ENCODE results near the gene POGLUT2. TPM values are rescaled to one million over a fixed set of nuclear protein-coding genes. Genes with fewer than 3 reads are reported as not detected.

POGLUT2 gene
- total and polyA plus RNA-seq, 4 donors, result 4.0 to 7.5 (median 6.0) TPM

DNA sequence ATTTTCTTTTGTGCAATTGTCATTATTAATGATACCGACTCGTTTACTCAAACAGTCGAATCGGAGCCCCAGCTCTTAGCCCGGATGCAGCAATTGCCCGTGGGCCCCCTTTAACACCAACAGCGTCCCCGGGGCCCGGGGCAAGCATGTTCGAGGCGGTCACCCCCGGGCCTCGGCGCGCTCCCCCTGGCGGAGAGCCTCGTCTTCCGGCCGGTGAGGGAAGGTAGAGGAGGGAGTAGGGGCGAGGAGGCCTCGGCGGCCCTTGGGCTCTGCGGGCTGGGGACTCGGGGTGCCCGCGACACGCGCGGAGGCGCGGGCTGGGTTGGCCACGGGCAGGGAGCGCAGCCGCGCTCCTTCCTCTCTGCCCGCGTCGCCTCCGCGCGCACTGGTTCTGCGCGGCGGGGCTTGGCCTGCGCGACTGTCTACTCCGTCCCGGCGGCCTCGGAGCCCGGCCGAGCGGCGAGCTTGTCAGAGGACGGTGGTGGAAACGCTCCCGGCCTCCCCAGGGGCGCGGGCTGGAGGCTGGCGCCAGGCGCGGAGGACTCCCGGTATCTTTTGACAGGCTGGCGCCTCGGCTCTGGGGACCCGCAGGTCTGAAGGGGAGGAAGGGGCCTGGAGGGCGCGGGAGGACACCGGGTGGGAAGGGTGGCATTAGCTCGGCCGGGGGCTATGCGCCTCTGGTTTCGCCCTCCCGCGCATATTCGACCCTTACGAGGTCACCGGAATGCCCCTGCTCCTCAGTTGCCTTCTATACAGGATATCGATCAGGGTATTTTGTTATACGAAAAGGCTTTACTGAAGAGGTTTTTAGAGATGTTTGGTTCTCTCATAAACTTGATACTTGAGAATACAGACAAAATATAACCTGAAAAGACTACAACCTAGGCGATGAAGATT lies 1.6 kb upstream of the POGLUT2 start:
- Histone ChIP-seq H3K27ac (ENCODE audit: low read depth in 1 of 2, low read length in 2 of 2) (peak overlapping the region; percentile 75 to 76), H3K4me3 (ENCODE audit: low read depth in 1 of 3, low read length in 3 of 3) (peak overlapping the region; percentile 65 to 92 (median 82)), H3K36me3 (ENCODE audit: control insufficient read depth in 4 of 4, insufficient read depth in 3 of 4, low read depth in 1 of 4, low read length in 3 of 4) (peaks cover 0 to 2% (median 0%) of the 10 kb centered on the region in 4 donors), H3K4me1 (ENCODE audit: control insufficient read depth in 4 of 4, insufficient read depth in 4 of 4, low read length in 3 of 4) (peaks cover 0 to 26% (median 23%) of the 10 kb centered on the region in 4 donors), H3K9me3 (ENCODE audit: control insufficient read depth in 4 of 4, low read length in 3 of 4) (no peaks in the 10 kb centered on the region), H3K27me3 (ENCODE audit: control insufficient read depth in 4 of 4, insufficient read depth in 4 of 4, low read length in 3 of 4) (no peaks in the 10 kb centered on the region), H3K9ac (ENCODE audit: low read depth in 1 of 2, low read length in 2 of 2) (peak overlapping the region; percentile 69 to 86)
- WGBS, result 1% methylated on average over 81 of the region's 81 CpGs
- peak; percentile 85 for DNase-seq (ENCODE audit: low spot score)
- TF ChIP-seq, protein P1, sequence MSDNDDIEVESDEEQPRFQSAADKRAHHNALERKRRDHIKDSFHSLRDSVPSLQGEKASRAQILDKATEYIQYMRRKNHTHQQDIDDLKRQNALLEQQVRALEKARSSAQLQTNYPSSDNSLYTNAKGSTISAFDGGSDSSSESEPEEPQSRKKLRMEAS (IDR thresholded peaks at IDR 0.05), result no peak
- TF ChIP-seq FOXA1 (IDR thresholded peaks at IDR 0.05) (no peak), TAF1 (conservative IDR thresholded peaks at IDR 0.05) (no peak), RXRA (IDR thresholded peaks at IDR 0.05) (no peak), HNF4A (conservative IDR thresholded peaks at IDR 0.05) (no peak), JUND (IDR thresholded peaks at IDR 0.05) (no peak), RAD21 (IDR thresholded peaks at IDR 0.05) (peak; percentile 61 to 78), HNF4G (IDR thresholded peaks at IDR 0.05) (no peak), FOXA2 (IDR thresholded peaks at IDR 0.05) (no peak), NR2F2 (IDR thresholded peaks at IDR 0.05) (no peak), YY1 (IDR thresholded peaks at IDR 0.05) (peak; percentile 44), EGR1 (IDR thresholded peaks at IDR 0.05; ENCODE audit: low read depth in 2 of 2) (no peak), GABPA (IDR thresholded peaks at IDR 0.05 in 1 of 2, conservative IDR thresholded peaks at IDR 0.05 in 1 of 2) (no peak), SP1 (IDR thresholded peaks at IDR 0.05) (no peak)
- TF ChIP-seq, protein P2, sequence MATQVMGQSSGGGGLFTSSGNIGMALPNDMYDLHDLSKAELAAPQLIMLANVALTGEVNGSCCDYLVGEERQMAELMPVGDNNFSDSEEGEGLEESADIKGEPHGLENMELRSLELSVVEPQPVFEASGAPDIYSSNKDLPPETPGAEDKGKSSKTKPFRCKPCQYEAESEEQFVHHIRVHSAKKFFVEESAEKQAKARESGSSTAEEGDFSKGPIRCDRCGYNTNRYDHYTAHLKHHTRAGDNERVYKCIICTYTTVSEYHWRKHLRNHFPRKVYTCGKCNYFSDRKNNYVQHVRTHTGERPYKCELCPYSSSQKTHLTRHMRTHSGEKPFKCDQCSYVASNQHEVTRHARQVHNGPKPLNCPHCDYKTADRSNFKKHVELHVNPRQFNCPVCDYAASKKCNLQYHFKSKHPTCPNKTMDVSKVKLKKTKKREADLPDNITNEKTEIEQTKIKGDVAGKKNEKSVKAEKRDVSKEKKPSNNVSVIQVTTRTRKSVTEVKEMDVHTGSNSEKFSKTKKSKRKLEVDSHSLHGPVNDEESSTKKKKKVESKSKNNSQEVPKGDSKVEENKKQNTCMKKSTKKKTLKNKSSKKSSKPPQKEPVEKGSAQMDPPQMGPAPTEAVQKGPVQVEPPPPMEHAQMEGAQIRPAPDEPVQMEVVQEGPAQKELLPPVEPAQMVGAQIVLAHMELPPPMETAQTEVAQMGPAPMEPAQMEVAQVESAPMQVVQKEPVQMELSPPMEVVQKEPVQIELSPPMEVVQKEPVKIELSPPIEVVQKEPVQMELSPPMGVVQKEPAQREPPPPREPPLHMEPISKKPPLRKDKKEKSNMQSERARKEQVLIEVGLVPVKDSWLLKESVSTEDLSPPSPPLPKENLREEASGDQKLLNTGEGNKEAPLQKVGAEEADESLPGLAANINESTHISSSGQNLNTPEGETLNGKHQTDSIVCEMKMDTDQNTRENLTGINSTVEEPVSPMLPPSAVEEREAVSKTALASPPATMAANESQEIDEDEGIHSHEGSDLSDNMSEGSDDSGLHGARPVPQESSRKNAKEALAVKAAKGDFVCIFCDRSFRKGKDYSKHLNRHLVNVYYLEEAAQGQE (IDR thresholded peaks at IDR 0.05), result no peak
- TF ChIP-seq, protein P3, sequence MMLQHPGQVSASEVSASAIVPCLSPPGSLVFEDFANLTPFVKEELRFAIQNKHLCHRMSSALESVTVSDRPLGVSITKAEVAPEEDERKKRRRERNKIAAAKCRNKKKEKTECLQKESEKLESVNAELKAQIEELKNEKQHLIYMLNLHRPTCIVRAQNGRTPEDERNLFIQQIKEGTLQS (IDR thresholded peaks at IDR 0.05), result no peak
- TF ChIP-seq, protein P4, sequence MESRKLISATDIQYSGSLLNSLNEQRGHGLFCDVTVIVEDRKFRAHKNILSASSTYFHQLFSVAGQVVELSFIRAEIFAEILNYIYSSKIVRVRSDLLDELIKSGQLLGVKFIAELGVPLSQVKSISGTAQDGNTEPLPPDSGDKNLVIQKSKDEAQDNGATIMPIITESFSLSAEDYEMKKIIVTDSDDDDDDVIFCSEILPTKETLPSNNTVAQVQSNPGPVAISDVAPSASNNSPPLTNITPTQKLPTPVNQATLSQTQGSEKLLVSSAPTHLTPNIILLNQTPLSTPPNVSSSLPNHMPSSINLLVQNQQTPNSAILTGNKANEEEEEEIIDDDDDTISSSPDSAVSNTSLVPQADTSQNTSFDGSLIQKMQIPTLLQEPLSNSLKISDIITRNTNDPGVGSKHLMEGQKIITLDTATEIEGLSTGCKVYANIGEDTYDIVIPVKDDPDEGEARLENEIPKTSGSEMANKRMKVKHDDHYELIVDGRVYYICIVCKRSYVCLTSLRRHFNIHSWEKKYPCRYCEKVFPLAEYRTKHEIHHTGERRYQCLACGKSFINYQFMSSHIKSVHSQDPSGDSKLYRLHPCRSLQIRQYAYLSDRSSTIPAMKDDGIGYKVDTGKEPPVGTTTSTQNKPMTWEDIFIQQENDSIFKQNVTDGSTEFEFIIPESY (IDR thresholded peaks at IDR 0.05), result no peak
- TF ChIP-seq, protein P5, sequence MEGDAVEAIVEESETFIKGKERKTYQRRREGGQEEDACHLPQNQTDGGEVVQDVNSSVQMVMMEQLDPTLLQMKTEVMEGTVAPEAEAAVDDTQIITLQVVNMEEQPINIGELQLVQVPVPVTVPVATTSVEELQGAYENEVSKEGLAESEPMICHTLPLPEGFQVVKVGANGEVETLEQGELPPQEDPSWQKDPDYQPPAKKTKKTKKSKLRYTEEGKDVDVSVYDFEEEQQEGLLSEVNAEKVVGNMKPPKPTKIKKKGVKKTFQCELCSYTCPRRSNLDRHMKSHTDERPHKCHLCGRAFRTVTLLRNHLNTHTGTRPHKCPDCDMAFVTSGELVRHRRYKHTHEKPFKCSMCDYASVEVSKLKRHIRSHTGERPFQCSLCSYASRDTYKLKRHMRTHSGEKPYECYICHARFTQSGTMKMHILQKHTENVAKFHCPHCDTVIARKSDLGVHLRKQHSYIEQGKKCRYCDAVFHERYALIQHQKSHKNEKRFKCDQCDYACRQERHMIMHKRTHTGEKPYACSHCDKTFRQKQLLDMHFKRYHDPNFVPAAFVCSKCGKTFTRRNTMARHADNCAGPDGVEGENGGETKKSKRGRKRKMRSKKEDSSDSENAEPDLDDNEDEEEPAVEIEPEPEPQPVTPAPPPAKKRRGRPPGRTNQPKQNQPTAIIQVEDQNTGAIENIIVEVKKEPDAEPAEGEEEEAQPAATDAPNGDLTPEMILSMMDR (IDR thresholded peaks at IDR 0.05; ENCODE audit: low read depth, low read length, missing input control), result peak; percentile 58

All from liver (tissue), 9 donors.